ENCODE measurements around the gene KLC4. TPM values are rescaled to one million over a fixed set of nuclear protein-coding genes. Genes with fewer than 3 reads are reported as not detected.

KLC4 gene
- total and polyA plus RNA-seq, 9 of the 15 experiments (the other 6 are each of a cell fraction or from before 2014, with no cell fraction given) = 1.7 to 16.2 (median 7.7) TPM

GRCh38 chr6:43093436-43094289, 34.2 kb downstream of the KLC4 start (continued):
- no peak for TF ChIP-seq REST (IDR thresholded peaks at IDR 0.05; ENCODE audit: borderline replicate concordance)
- TF ChIP-seq REST (CRISPR knock-in tag; IDR thresholded peaks at IDR 0.05; ENCODE audit: low read depth) = no peak
- no peak for TF ChIP-seq PPARD (CRISPR knock-in tag; IDR thresholded peaks at IDR 0.05)
- no peak for TF ChIP-seq CBFB (CRISPR knock-in tag; IDR thresholded peaks at IDR 0.05)
- no peak for TF ChIP-seq MLLT1 (IDR thresholded peaks at IDR 0.05)
- TF ChIP-seq ZNF764 (CRISPR knock-in tag; IDR thresholded peaks at IDR 0.05; ENCODE audit: low read depth) = no peak
- TF ChIP-seq SP1 (CRISPR knock-in tag; IDR thresholded peaks at IDR 0.05) = 0 out of 2 replicates have a peak, but pooled peaks have one; percentile 33
- no peak for TF ChIP-seq ZNF76 (CRISPR knock-in tag; IDR thresholded peaks at IDR 0.05; ENCODE audit: borderline replicate concordance)
- TF ChIP-seq WHSC1 (IDR thresholded peaks at IDR 0.05; ENCODE audit: low read length) = no peak
- peak; percentile 55 for TF ChIP-seq HMBOX1 (IDR thresholded peaks at IDR 0.05)
- no peak for TF ChIP-seq KLF16 (IDR thresholded peaks at IDR 0.05)
- TF ChIP-seq ATF7 (IDR thresholded peaks at IDR 0.05) = peak; percentile 30; the same call in 1 of the 2 replicates
- no peak for TF ChIP-seq MAX (CRISPR knock-in tag; IDR thresholded peaks at IDR 0.05)
- TF ChIP-seq CTCFL (IDR thresholded peaks at IDR 0.05; ENCODE audit: borderline replicate concordance, insufficient read depth, low read depth, low read length, poor library complexity, severe bottlenecking) = no peak
- TF ChIP-seq RBM39 (optimal IDR thresholded peaks at IDR 0.05; ENCODE audit: low read depth, low read length) = no peak
